Spleen (tissue), 11 donors: ENCODE measurements around the gene SLC25A48. TPM values are rescaled to one million over a fixed set of nuclear protein-coding genes. Genes with fewer than 3 reads are reported as not detected.

ENCODE experiments used
- DNase-seq: peaks from one replicate; pipeline ENCODE4 v3.0.0-alpha.2; 2020
- H3K27ac ChIP-seq, 8 donors: fragments of 200-600 bp; sonication (generic) in 7 of 8; 1 replicate in 4 of 8; 2 replicates in 4 of 8; pipeline versions ENCODE4 v1.5.0 to v1.8.0; 2016 to 2021; ENCODE audit warnings: inconsistent platforms in 4 of 8, mild to moderate bottlenecking in 4 of 8, moderate library complexity in 1 of 8
- H3K27me3 ChIP-seq, 7 donors: fragments of 200-600 bp; sonication (generic) in 6 of 7; replicated peaks in 1 of 7; 1 replicate in 4 of 7; 2 replicates in 3 of 7; pipeline versions ENCODE4 v1.5.0 to v1.8.0; 2016 to 2021; ENCODE audit warnings: inconsistent platforms in 3 of 7, mild to moderate bottlenecking in 1 of 7
- H3K36me3 ChIP-seq, 6 donors: fragments of 200-600 bp; sonication (generic) in 5 of 6; 1 replicate in 4 of 6; 2 replicates in 2 of 6; pipeline versions ENCODE4 v1.5.0 to v1.8.0; 2016 to 2021; ENCODE audit warnings: inconsistent platforms in 2 of 6
- H3K4me1 ChIP-seq, 6 donors: fragments of 200-600 bp; sonication (generic) in 5 of 6; 1 replicate in 3 of 6; 2 replicates in 3 of 6; pipeline versions ENCODE4 v1.5.0 to v1.8.0; 2016 to 2021; ENCODE audit warnings: inconsistent platforms in 3 of 6
- H3K4me3 ChIP-seq, 8 donors: fragments of 200-600 bp; sonication (generic) in 7 of 8; 1 replicate in 4 of 8; 2 replicates in 4 of 8; pipeline versions ENCODE4 v1.5.0 to v1.8.0; 2016 to 2021; ENCODE audit warnings: inconsistent platforms in 4 of 8, mild to moderate bottlenecking in 4 of 8, moderate library complexity in 2 of 8
- H3K9me3 ChIP-seq, 8 donors: fragments of 200-600 bp; sonication (generic) in 7 of 8; 1 replicate in 4 of 8; 2 replicates in 4 of 8; pipeline versions ENCODE4 v1.5.0 to v1.8.0; 2016 to 2021; ENCODE audit warnings: inconsistent platforms in 4 of 8
- POLR2A ChIP-seq, 3 donors: fragments of 450-650 bp; IDR thresholded peaks; one replicate each; pipeline ENCODE4 v1.5.1; 2017; ENCODE audit warnings: antibody characterized with exemption in 3 of 3, mild to moderate bottlenecking in 1 of 3
- POLR2AphosphoS5 ChIP-seq, 3 donors: sonication (generic); formaldehyde crosslinking; IDR thresholded peaks; one replicate each; pipeline ENCODE4 v1.5.1; 2017; ENCODE audit warnings: antibody characterized with exemption in 3 of 3
- WGBS, 5 donors: extraction: QIAGEN DNeasy Blood & Tissue Kit in 3 of 5; methylation state at CpG; one replicate each; pipeline versions ENCODE4 v1.1.5 to v1.1.7; 2013 to 2018; 5-methylcytosine and 5-hydroxymethylcytosine counted together
- intact Hi-C: fragments of 100-400 bp; cut with DNase I; formaldehyde crosslinking; loops from one replicate; pipeline ENCODE4 v1.15.0; 2023; ENCODE audit warnings: low total_unique reads
- polyA plus RNA-seq, 3 donors: library from polyadenylated mRNA; stranded (reverse); fragments of 200-250 nt; gene quantifications; one replicate each; pipeline ENCODE4 v1.2.1, GENCODE V29; 2013
- total RNA-seq, 7 donors: library from RNA; depleted of rRNA in 3 of 7; stranded (reverse); fragments of >200 nt in 3 of 7; fragmentation: NEBNext Ultra II Directional in 4 of 7; extraction: Animal tissue kit (Norgen Biotek cat#: 25700) in 4 of 7; gene quantifications; one replicate each; pipeline versions ENCODE4 v1.1.0 to v1.2.1, GENCODE V29; 2016 to 2021
- TF ChIP-seq, protein P1 (sequence below), 11 experiments: fragments of 200-600 bp in 7 of 11; fragments of 450-650 bp in 4 of 11; sonication (generic) in 4 of 11; IDR thresholded peaks in 8 of 11; conservative IDR thresholded peaks in 3 of 11; 1 replicate in 7 of 11; 2 replicates in 4 of 11; pipeline versions ENCODE4 v1.4.0 to v1.8.0; 2016 to 2021; ENCODE audit warnings: antibody characterized with exemption in 11 of 11, inconsistent platforms in 4 of 11, mild to moderate bottlenecking in 1 of 11
- donor health status: healthy with polysubstance abuse.
- donor health status: DM: no; HTN: no; CAD: no; lungs with moderate emphysema.
- donor health status: DM: no; HTN: no; CAD: no.
- donor health status: Bipolar disorder and iron deficiency.
- donor health status: healthy.
- donor health status: DM: no; HTN: no; CAD: no.
- donor health status: DM: yes; HTN: yes; CAD: no.

Gene SLC25A48
- total and polyA plus RNA-seq, 10 donors, result 0.06 to 0.66 (median 0.33) TPM; not detected in 7

DNA sequence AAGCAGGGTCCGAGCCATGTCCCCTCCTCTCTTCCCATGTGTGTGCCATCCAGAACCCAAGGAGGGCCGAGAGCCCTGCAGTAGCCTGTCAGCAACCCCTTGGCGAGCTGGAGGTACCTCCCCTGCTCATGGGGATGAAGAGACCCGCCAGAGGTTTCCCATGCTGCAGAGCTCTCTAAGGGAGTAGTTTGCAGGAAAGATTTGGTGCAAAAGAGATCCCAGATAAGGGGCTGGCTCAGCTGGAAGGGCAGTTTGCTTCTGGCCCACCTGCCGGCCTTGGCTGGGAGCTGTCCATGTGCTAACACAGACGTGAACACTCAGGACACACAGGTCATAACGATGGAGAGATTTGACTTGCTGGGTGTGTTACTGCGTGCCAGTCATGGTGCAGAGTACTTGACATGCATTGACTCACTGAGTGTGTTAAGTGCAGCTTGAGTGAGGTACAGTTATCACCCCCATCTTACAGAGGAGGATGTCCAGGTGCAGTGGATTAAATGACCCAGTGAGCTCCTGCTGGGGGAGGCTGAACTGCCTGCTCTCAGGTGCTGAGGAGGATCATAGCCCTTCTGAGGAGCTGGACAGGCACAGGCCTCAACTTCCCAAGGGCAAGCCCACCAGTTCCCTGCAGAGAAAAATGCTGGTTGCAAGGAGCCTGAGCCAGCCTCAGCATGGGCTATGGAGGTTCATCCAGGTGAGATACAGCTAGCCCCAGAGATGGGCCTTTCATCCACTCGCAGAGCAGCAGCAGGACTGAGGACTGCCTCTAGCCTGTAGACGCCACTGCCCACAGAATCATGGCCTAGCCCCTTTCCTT is 6.3 kb upstream of the SLC25A48 start:
- DNase-seq, result no peak
- Histone ChIP-seq H3K4me3 (no peak overlapping the region), H3K27ac (no peak overlapping the region), H3K27me3 (peaks cover 0 to 40% (median 4%) of the 10 kb centered on the region in 7 donors), H3K4me1 (peaks cover 0 to 5% (median 1%) of the 10 kb centered on the region in 6 donors), H3K9me3 (no peaks in the 10 kb centered on the region), H3K36me3 (no peaks in the 10 kb centered on the region)
- TF ChIP-seq POLR2A (IDR thresholded peaks at IDR 0.05) (no peak), POLR2AphosphoS5 (IDR thresholded peaks at IDR 0.05) (no peak)
- TF ChIP-seq, protein P1, sequence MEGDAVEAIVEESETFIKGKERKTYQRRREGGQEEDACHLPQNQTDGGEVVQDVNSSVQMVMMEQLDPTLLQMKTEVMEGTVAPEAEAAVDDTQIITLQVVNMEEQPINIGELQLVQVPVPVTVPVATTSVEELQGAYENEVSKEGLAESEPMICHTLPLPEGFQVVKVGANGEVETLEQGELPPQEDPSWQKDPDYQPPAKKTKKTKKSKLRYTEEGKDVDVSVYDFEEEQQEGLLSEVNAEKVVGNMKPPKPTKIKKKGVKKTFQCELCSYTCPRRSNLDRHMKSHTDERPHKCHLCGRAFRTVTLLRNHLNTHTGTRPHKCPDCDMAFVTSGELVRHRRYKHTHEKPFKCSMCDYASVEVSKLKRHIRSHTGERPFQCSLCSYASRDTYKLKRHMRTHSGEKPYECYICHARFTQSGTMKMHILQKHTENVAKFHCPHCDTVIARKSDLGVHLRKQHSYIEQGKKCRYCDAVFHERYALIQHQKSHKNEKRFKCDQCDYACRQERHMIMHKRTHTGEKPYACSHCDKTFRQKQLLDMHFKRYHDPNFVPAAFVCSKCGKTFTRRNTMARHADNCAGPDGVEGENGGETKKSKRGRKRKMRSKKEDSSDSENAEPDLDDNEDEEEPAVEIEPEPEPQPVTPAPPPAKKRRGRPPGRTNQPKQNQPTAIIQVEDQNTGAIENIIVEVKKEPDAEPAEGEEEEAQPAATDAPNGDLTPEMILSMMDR (IDR thresholded peaks at IDR 0.05 in 8 of 11, conservative IDR thresholded peaks at IDR 0.05 in 3 of 11), result no peak
- WGBS, 5 donors, result 71 to 91% (median 77%) methylated on average over 8 to 10 of the region's 10 CpGs
- intact Hi-C loops, result no loop called here

DNA sequence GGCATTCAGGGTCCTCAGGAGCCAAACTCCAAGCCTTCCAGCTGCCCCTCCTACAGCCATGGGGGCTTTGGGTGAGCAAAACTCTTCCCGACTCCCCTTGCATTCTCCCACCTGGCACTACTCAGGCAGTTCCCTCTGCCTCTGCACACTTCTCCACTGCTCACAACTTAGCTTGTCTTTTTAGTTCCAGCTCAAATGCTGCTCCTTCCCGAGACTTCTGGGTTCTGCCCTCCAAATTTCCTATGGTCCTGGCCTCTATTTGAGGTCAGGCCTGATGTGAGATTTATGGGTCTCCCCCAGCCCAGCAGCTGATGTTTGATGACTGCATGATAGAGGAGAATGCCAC is 5.7 kb upstream of the SLC25A48 start:
- intact Hi-C loops, result no loop called here
- H3K36me3 ChIP-seq, result no peaks in the 10 kb centered on the region
- DNase-seq, result no peak

DNA sequence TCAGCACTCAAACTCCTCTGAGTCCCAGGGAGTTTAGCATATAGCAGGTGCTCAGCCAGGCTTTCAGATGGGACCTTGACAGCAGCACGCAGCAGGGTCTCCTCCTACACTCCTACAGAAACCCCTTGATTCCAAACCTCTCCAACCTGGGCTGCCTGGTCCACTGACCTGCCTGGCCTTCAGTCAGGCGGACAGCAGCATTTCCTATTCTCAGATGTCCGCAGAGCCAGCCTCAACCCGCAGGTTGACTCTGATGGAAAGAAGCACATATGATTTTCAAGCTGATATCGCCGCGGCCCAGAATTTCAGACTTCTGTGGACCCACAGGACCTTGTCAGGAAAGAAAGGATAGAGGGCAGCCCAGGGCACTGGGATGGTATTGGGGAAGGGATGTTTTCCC is 5.3 kb upstream of the SLC25A48 start:
- Histone ChIP-seq H3K36me3 (no peaks in the 10 kb centered on the region), H3K27me3 (peaks cover 0 to 50% (median 11%) of the 10 kb centered on the region in 7 donors), H3K27ac (no peak overlapping the region), H3K4me3 (no peak overlapping the region), H3K9me3 (no peaks in the 10 kb centered on the region), H3K4me1 (peaks cover 0 to 9% (median 4%) of the 10 kb centered on the region in 6 donors)
- DNase-seq, result no peak
- intact Hi-C loops, result no loop called here
- TF ChIP-seq POLR2AphosphoS5 (IDR thresholded peaks at IDR 0.05), result no peak
- TF ChIP-seq, protein P1 (IDR thresholded peaks at IDR 0.05 in 8 of 11, conservative IDR thresholded peaks at IDR 0.05 in 3 of 11), result no peak
- TF ChIP-seq POLR2A (IDR thresholded peaks at IDR 0.05), result no peak
- WGBS, 5 donors, result 74 to 87% (median 82%) methylated on average over 7 of the region's 7 CpGs

More for the DNA sequence above, 5.7 kb upstream of the SLC25A48 start:
- TF ChIP-seq POLR2A (IDR thresholded peaks at IDR 0.05) (no peak), POLR2AphosphoS5 (IDR thresholded peaks at IDR 0.05) (no peak)
- TF ChIP-seq, protein P1 (IDR thresholded peaks at IDR 0.05 in 8 of 11, conservative IDR thresholded peaks at IDR 0.05 in 3 of 11), result no peak
- no peak overlapping the region for H3K4me3 ChIP-seq
- 70 to 89% (median 88%) methylated on average over 2 of the region's 2 CpGs for WGBS, 5 donors
- peaks cover 0 to 46% (median 7%) of the 10 kb centered on the region in 7 donors for H3K27me3 ChIP-seq
- H3K4me1 ChIP-seq, result peaks cover 0 to 5% (median 1%) of the 10 kb centered on the region in 6 donors
- H3K27ac ChIP-seq, result no peak overlapping the region
- H3K9me3 ChIP-seq, result no peaks in the 10 kb centered on the region

DNA sequence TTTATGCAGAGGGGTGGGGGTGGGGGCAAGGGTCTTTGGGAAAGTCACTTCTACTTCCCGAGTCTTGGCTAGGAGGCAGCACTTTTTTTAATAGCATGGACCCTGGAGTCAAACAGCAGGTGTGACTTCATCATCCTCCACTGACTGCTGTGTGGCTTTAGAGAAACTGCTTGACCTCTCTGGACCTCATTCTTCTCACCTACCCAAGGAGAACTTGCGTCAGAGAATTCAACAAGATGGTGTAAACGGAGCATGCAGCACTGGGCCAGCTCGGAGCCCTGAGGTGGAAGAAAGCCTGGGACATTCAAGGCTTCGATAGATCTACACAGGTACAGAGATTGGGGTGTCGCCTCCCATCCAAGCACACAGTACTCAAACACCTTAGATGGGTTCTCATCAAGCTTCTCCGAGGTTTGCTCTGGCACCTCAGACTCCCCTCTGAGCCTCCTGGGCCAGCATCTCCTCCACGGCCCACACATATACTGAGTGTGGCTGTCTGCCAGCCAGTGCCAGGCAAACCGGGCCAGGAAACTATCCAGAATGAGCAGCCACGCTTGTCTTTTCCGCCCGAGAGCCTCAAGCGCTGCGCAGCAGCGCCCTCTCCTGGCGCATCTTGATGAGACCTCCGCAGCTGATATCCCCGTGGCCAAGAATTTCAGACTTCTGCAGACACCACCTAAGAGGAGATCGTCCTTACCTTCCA is 4.6 kb upstream of the SLC25A48 start:
- intact Hi-C loops, result loop anchor here (5.0 kb wide), 1 partner anchor 268 kb away; no protein-coding TSS in a partner anchor

More for the DNA sequence above, 4.6 kb upstream of the SLC25A48 start:
- Histone ChIP-seq H3K4me3 (no peak overlapping the region), H3K27ac (no peak overlapping the region), H3K9me3 (no peaks in the 10 kb centered on the region), H3K4me1 (peaks cover 0 to 16% (median 9%) of the 10 kb centered on the region in 6 donors), H3K27me3 (peaks cover 0 to 57% (median 18%) of the 10 kb centered on the region in 7 donors), H3K36me3 (no peaks in the 10 kb centered on the region)
- 25 to 38% (median 30%) methylated on average over 15 to 19 of the region's 19 CpGs for WGBS, 5 donors
- DNase-seq, result no peak
- TF ChIP-seq POLR2AphosphoS5 (IDR thresholded peaks at IDR 0.05) (no peak), POLR2A (IDR thresholded peaks at IDR 0.05) (no peak)
- TF ChIP-seq, protein P1 (IDR thresholded peaks at IDR 0.05 in 8 of 11, conservative IDR thresholded peaks at IDR 0.05 in 3 of 11), result peak in 8 of 11 experiments; percentile 35 to 72 (median 56)
